MM.1S (cell line): Measurements from ENCODE around the gene AANAT.

Experiments
- CTCF ChIP-seq: fragments of 300-600 bp; sonication (generic); IDR thresholded peaks from 2 replicates; pipeline ENCODE4 v1.5.1; 2016; ENCODE audit warnings: antibody characterized with exemption, low read length, mixed read lengths
- EZH2 ChIP-seq: fragments of 300-600 bp; sonication (generic); optimal IDR thresholded peaks from 2 replicates; pipeline ENCODE3; 2017; ENCODE audit warnings: low read depth, mild to moderate bottlenecking, antibody characterized with exemption, low read length, mixed read lengths
- EZH2phosphoT487 ChIP-seq: fragments of 300-600 bp; sonication (generic); IDR thresholded peaks from 2 replicates; pipeline ENCODE4 v1.6.1; 2018; ENCODE audit warnings: antibody characterized with exemption, low read length

GRCh38 chr17:76495663-76496400, 28.4 kb downstream of the AANAT start:
- TF ChIP-seq CTCF (no peak), EZH2phosphoT487 (no peak), EZH2 (no peak)
